Keratinocyte (primary cell): Measurements from ENCODE around the gene NCOA4. TPM values are rescaled to one million over a fixed set of nuclear protein-coding genes. Genes with fewer than 3 reads are reported as not detected.

ENCODE experiments used
- DNase-seq: peaks from one replicate; pipeline ENCODE4 v3.0.0-alpha.2; 2011; ENCODE audit warnings: low read depth, missing footprints, low spot score
- FAIRE-seq: peaks from 2 replicates; lab custom pipeline; 2011; peaks lifted over from hg19 to GRCh38; lab: Jason Lieb, UNC
- H2AFZ ChIP-seq: 2 replicates; pipeline ENCODE4 v1.6.0; 2012; ENCODE audit warnings: low read length, control low read depth, inconsistent platforms; ENCODE audit not compliant: control insufficient read depth
- H3K27ac ChIP-seq: 2 replicates; pipeline ENCODE4 v1.5.1; 2011; ENCODE audit warnings: low read length; ENCODE audit not compliant: control insufficient read depth, insufficient read depth
- H3K27me3 ChIP-seq: 3 replicates; pipeline ENCODE4 v1.6.0; 2011; ENCODE audit warnings: low read length; ENCODE audit not compliant: control insufficient read depth, insufficient read depth; ENCODE audit errors: extremely low read depth
- H3K36me3 ChIP-seq, 2 experiments: 2 replicates in 1 of 2; 3 replicates in 1 of 2; pipeline ENCODE4 v1.5.1; 2011; ENCODE audit warnings: low read length in 2 of 2, mild to moderate bottlenecking in 1 of 2; ENCODE audit not compliant: control insufficient read depth in 2 of 2, insufficient read depth in 2 of 2; ENCODE audit errors: extremely low read depth in 1 of 2
- H3K4me1 ChIP-seq: 3 replicates; pipeline ENCODE4 v1.5.1; 2011; ENCODE audit warnings: low read length; ENCODE audit not compliant: control insufficient read depth, insufficient read depth; ENCODE audit errors: extremely low read depth
- H3K4me2 ChIP-seq: 3 replicates; pipeline ENCODE4 v1.6.0; 2011; ENCODE audit warnings: low read depth, low read length; ENCODE audit not compliant: control insufficient read depth, insufficient read depth; ENCODE audit errors: extremely low read depth
- H3K4me3 ChIP-seq, 3 experiments: fragments of 200-600 bp in 1 of 3; sonication (generic) in 1 of 3; 2 replicates in 2 of 3; 3 replicates in 1 of 3; pipeline ENCODE4 v1.5.1; 2011 to 2016; ENCODE audit warnings: low read length in 3 of 3, mild to moderate bottlenecking in 3 of 3, control low read depth in 2 of 3, inconsistent platforms in 1 of 3, low read depth in 1 of 3, mixed read lengths in 1 of 3, mixed run types in 1 of 3, moderate library complexity in 1 of 3; ENCODE audit not compliant: control insufficient read depth in 2 of 3, insufficient read depth in 2 of 3; ENCODE audit errors: extremely low read depth in 1 of 3
- H3K79me2 ChIP-seq: 2 replicates; pipeline ENCODE4 v1.6.0; 2012; ENCODE audit warnings: low read length; ENCODE audit not compliant: control insufficient read depth, insufficient read depth
- H3K9ac ChIP-seq: 3 replicates; pipeline ENCODE4 v1.6.0; 2011; ENCODE audit warnings: low read length; ENCODE audit not compliant: control insufficient read depth, insufficient read depth; ENCODE audit errors: extremely low read depth
- H3K9me1 ChIP-seq: 3 replicates; pipeline ENCODE4 v1.6.0; 2011; ENCODE audit warnings: low read length; ENCODE audit not compliant: control insufficient read depth, insufficient read depth; ENCODE audit errors: extremely low read depth
- H3K9me3 ChIP-seq: 2 replicates; pipeline ENCODE4 v1.5.1; 2012; ENCODE audit warnings: low read depth, low read length; ENCODE audit not compliant: control insufficient read depth
- H4K20me1 ChIP-seq: 3 replicates; pipeline ENCODE4 v1.6.0; 2011; ENCODE audit warnings: low read length; ENCODE audit not compliant: control insufficient read depth, insufficient read depth; ENCODE audit errors: extremely low read depth
- CTCF ChIP-seq, 3 experiments: IDR thresholded peaks in 1 of 3; conservative IDR thresholded peaks in 1 of 3; optimal IDR thresholded peaks in 1 of 3; 2 replicates in 2 of 3; 3 replicates in 1 of 3; pipeline versions ENCODE3 to v1.5.1; 2011; ENCODE audit warnings: low read length in 3 of 3, mild to moderate bottlenecking in 3 of 3, moderate library complexity in 2 of 3, control low read depth in 1 of 3, inconsistent platforms in 1 of 3; ENCODE audit not compliant: insufficient read depth in 2 of 3; ENCODE audit errors: extremely low read depth in 1 of 3
- EZH2 ChIP-seq: IDR thresholded peaks from one replicate; pipeline ENCODE4 v1.6.1; 2012; ENCODE audit warnings: inconsistent platforms, mild to moderate bottlenecking, low read length, moderate library complexity
- dilution Hi-C: fragments of 300-500 bp; cut with MboI; formaldehyde crosslinking; loops from one replicate; pipeline ENCODE4 v1.7.0; 2020; ENCODE audit warnings: low sequenced_read_pairs; ENCODE audit not compliant: extremely low pct_ligation_motif_present
- polyA plus RNA-seq, 5 experiments: library from polyadenylated mRNA; depleted of rRNA in 3 of 5; stranded (reverse) in 3 of 5; stranded (forward) in 1 of 5; unstranded in 1 of 5; fragments of >200 nt; gene quantifications; 1 replicate in 1 of 5; 2 replicates in 3 of 5; 3 replicates in 1 of 5; pipeline versions ENCODE4 v1.2.1 to v1.2.3, GENCODE V29; 2011 to 2012; ENCODE audit warnings: missing spikeins in 2 of 5, low read depth in 1 of 5, low replicate concordance in 1 of 5

Gene NCOA4
- polyA plus RNA-seq, 1 donor (not counting 4 experiments of a cell fraction or from before 2014, with no cell fraction given) = 179 TPM

- Histone ChIP-seq H3K27me3 (no peaks in the 10 kb centered on the region), H2AFZ (no peak overlapping the region), H4K20me1 (no peaks in the 10 kb centered on the region), H3K4me3 (no peak overlapping the region), H3K9ac (no peak overlapping the region), H3K9me1 (no peaks in the 10 kb centered on the region), H3K27ac (no peak overlapping the region), H3K4me1 (no peaks in the 10 kb centered on the region), H3K36me3 (no peaks in the 10 kb centered on the region), H3K79me2 (no peaks in the 10 kb centered on the region), H3K9me3 (no peaks in the 10 kb centered on the region), H3K4me2 (no peak overlapping the region)
- DNase-seq = no peak
- TF ChIP-seq EZH2 (no peak), CTCF (optimal IDR thresholded peaks at IDR 0.05 in 1 of 3, IDR thresholded peaks at IDR 0.05 in 1 of 3, conservative IDR thresholded peaks at IDR 0.05 in 1 of 3; ENCODE audit: extremely low read depth in 1 of 3, insufficient read depth in 2 of 3, low read length in 3 of 3) (no peak)
- dilution Hi-C loops = no loop called here
- no peak for FAIRE-seq
These were observed 17.7 kb upstream of the NCOA4 start for GRCh38 chr10:46048152-46048551.

- no peak for DNase-seq
- dilution Hi-C loops = no loop called here
These were observed 15.8 kb upstream of the NCOA4 start, which contains the start of gene MSMB for GRCh38 chr10:46046261-46046660. MSMB (minus strand) TSS chr10:46046269; CDS start chr10:46046237, 32 bp downstream.

More at GRCh38 chr10:46046261-46046660, 15.8 kb upstream of the NCOA4 start, which contains the start of gene MSMB:
- no peak for FAIRE-seq
- Histone ChIP-seq H3K4me2 (no peak within 1 kb of the TSS), H3K27ac (no peak within 1 kb of the TSS), H3K27me3 (no peaks in the 10 kb centered on the region), H3K9me1 (no peaks in the 10 kb centered on the region), H3K9ac (no peak within 1 kb of the TSS), H3K36me3 (no peaks in the 10 kb centered on the region), H3K9me3 (no peaks in the 10 kb centered on the region), H3K79me2 (no peaks in the 10 kb centered on the region), H3K4me3 (no peak within 1 kb of the TSS), H2AFZ (no peak within 1 kb of the TSS), H4K20me1 (no peaks in the 10 kb centered on the region), H3K4me1 (peaks cover 9% of the 10 kb centered on the region)
- TF ChIP-seq CTCF (optimal IDR thresholded peaks at IDR 0.05 in 1 of 3, IDR thresholded peaks at IDR 0.05 in 1 of 3, conservative IDR thresholded peaks at IDR 0.05 in 1 of 3; ENCODE audit: extremely low read depth in 1 of 3, insufficient read depth in 2 of 3, low read length in 3 of 3) = no peak
- no peak for TF ChIP-seq EZH2
